K562 (cell line): ENCODE results near the gene PPIL1. TPM values are rescaled to one million over a fixed set of nuclear protein-coding genes. Genes with fewer than 3 reads are reported as not detected.
A peak's percentile ranks its signal among the peaks of the same experiment; 100 is the strongest.

Source experiments
- ATAC-seq: fragments of 200-7000 bp; cut with Tn5 transposase; 3 replicates; pipeline ENCODE4 v1.9.1; 2020; ENCODE audit warnings: moderate library complexity
- BruUV-seq: library from RNA; stranded (reverse); fragments of 400-500 nt; replicated peaks from 2 replicates; lab custom pipeline; 2021; lab: Mats Ljungman, UMichigan
- CTCF ChIA-PET: fragments of 300-600 bp; formaldehyde crosslinking; extraction: SDS; loops from one replicate; lab custom pipeline; 2021; ENCODE audit warnings: low intra/inter-chr PET ratio; lab: Yijun Ruan, JAX
- POLR2A ChIA-PET: fragments of 300-600, 350-650 bp; sonication (Branson Sonifier 250); formaldehyde crosslinking; extraction: SDS; loops from one replicate; lab custom pipeline; 2021; ENCODE audit warnings: antibody characterized with exemption, inconsistent platforms; lab: Yijun Ruan, JAX
- DNase-seq, 4 experiments: peaks; one replicate each; pipeline versions ENCODE4 v3.0.0 to v3.0.0-alpha.2; 2011 to 2018; ENCODE audit warnings: low spot score in 3 of 4, mixed read lengths in 3 of 4; ENCODE audit errors: extremely low read depth in 1 of 4
- FAIRE-seq: peaks from 2 replicates; lab custom pipeline; 2011; peaks lifted over from hg19 to GRCh38; lab: Jason Lieb, UNC
- H2AFZ ChIP-seq: 2 replicates; pipeline ENCODE4 v1.6.0; 2011; ENCODE audit warnings: low read depth, low read length, control low read depth, inconsistent platforms
- H3K27ac ChIP-seq: fragments of 200-600 bp; 3 replicates; pipeline ENCODE4 v1.8.0; 2011; ENCODE audit warnings: low read depth, mild to moderate bottlenecking, control low read depth, inconsistent platforms, low read length, moderate library complexity, mixed read lengths; ENCODE audit errors: extremely low read depth
- H3K27me3 ChIP-seq, 2 experiments: fragments of 300-600 bp in 1 of 2; 2 replicates in 1 of 2; 3 replicates in 1 of 2; pipeline versions ENCODE4 v1.6.0 to v1.8.0; 2011; ENCODE audit warnings: inconsistent platforms in 2 of 2, low read length in 2 of 2, mild to moderate bottlenecking in 1 of 2, mixed read lengths in 1 of 2, moderate library complexity in 1 of 2; ENCODE audit not compliant: control insufficient read depth in 2 of 2, insufficient read depth in 2 of 2
- H3K36me3 ChIP-seq: fragments of 300-600 bp; 3 replicates; pipeline ENCODE4 v1.8.0; 2011; ENCODE audit warnings: mild to moderate bottlenecking, low read length, inconsistent platforms; ENCODE audit not compliant: control insufficient read depth, insufficient read depth
- H3K4me1 ChIP-seq, 2 experiments: fragments of 200-600 bp in 1 of 2; replicated peaks in 1 of 2; 2 replicates in 1 of 2; 3 replicates in 1 of 2; pipeline versions ENCODE4 v1.5.1 to v1.8.0; 2011; ENCODE audit warnings: inconsistent platforms in 2 of 2, low read length in 2 of 2, mild to moderate bottlenecking in 1 of 2, mixed read lengths in 1 of 2, moderate library complexity in 1 of 2; ENCODE audit not compliant: control insufficient read depth in 2 of 2, insufficient read depth in 2 of 2
- H3K4me2 ChIP-seq: 2 replicates; pipeline ENCODE4 v1.6.1; 2011; ENCODE audit warnings: low read length, control low read depth, inconsistent platforms, mixed read lengths; ENCODE audit not compliant: insufficient read depth
- H3K4me3 ChIP-seq: fragments of 200-600 bp; sonication (generic), shearing (Covaris generic); 2 replicates; pipeline ENCODE4 v1.5.1; 2016; ENCODE audit warnings: control low read depth, inconsistent platforms
- H3K79me2 ChIP-seq: fragments of 200-600 bp; 3 replicates; pipeline ENCODE4 v1.8.0; 2011; ENCODE audit warnings: low read length, inconsistent platforms; ENCODE audit not compliant: control insufficient read depth, insufficient read depth
- H3K9ac ChIP-seq, 2 experiments: 2 replicates each; pipeline versions ENCODE4 v1.6.0 to v1.6.1; 2011; ENCODE audit warnings: low read depth in 2 of 2, low read length in 2 of 2, control low read depth in 1 of 2, inconsistent platforms in 1 of 2, mild to moderate bottlenecking in 1 of 2, mixed read lengths in 1 of 2; ENCODE audit not compliant: insufficient read depth in 1 of 2
- H3K9me1 ChIP-seq: one replicate; pipeline ENCODE4 v1.6.0; 2011; ENCODE audit warnings: inconsistent platforms, mild to moderate bottlenecking, low read length, moderate library complexity; ENCODE audit not compliant: control insufficient read depth, insufficient read depth
- H3K9me3 ChIP-seq: replicated peaks from 2 replicates; pipeline ENCODE4 v1.5.1; 2011; ENCODE audit warnings: low read depth, low read length, inconsistent platforms; ENCODE audit not compliant: control insufficient read depth, insufficient read depth
- H4K20me1 ChIP-seq: replicated peaks from 2 replicates; pipeline ENCODE4 v1.6.1; 2011; ENCODE audit warnings: low read length, inconsistent platforms, mixed read lengths; ENCODE audit not compliant: control insufficient read depth, insufficient read depth
- FOXP4 ChIP-seq: sonication (generic); formaldehyde crosslinking; IDR thresholded peaks from 2 replicates; pipeline ENCODE4 v1.8.0; 2022; ENCODE audit warnings: mild to moderate bottlenecking, missing genetic modification reagents, borderline replicate concordance
- GABPB2 ChIP-seq: fragments of 250-450 bp; sonication (Bioruptor Pico); conservative IDR thresholded peaks from 2 replicates; pipeline ENCODE4 v1.5.1; 2021; ENCODE audit warnings: mild to moderate bottlenecking
- GTF2B ChIP-seq: IDR thresholded peaks from 2 replicates; pipeline ENCODE4 v1.6.1; 2011; ENCODE audit not compliant: insufficient read length; ENCODE audit errors: extremely low read depth
- HSF4 ChIP-seq: fragments of 250-450 bp; sonication (Bioruptor Pico); IDR thresholded peaks from 2 replicates; pipeline ENCODE4 v2.1.2; 2022; ENCODE audit warnings: mild to moderate bottlenecking, moderate library complexity, borderline replicate concordance
- L3MBTL2 ChIP-seq: fragments of 450-650 bp; IDR thresholded peaks from 2 replicates; pipeline ENCODE4 v1.6.1; 2016; ENCODE audit warnings: mild to moderate bottlenecking, moderate library complexity
- MITF ChIP-seq: IDR thresholded peaks from 2 replicates; pipeline ENCODE4 v1.6.1; 2014; ENCODE audit warnings: antibody characterized with exemption
- MLLT1 ChIP-seq, 2 experiments: fragments of 450-650 bp; IDR thresholded peaks; 2 replicates each; pipeline ENCODE4 v1.6.1; 2016
- POLR2G ChIP-seq: fragments of 200-400 bp; formaldehyde crosslinking; IDR thresholded peaks from 2 replicates; pipeline ENCODE4 v1.6.1; 2017; ENCODE audit warnings: low read depth, mild to moderate bottlenecking, antibody characterized with exemption, low read length, moderate library complexity
- RHOXF2B ChIP-seq: fragments of 250-450 bp; sonication (Bioruptor Pico); conservative IDR thresholded peaks from 2 replicates; pipeline ENCODE4 v1.5.1; 2021
- ZBTB43 ChIP-seq: sonication (generic); formaldehyde crosslinking; IDR thresholded peaks from 2 replicates; pipeline ENCODE4 v1.8.0; 2023; ENCODE audit warnings: mild to moderate bottlenecking, missing genetic modification reagents
- ZNF311 ChIP-seq: fragments of 250-450 bp; sonication (Bioruptor Pico); IDR thresholded peaks from 2 replicates; pipeline ENCODE4 v1.4.0; 2020; ENCODE audit warnings: mild to moderate bottlenecking, moderate library complexity
- ZNF324 ChIP-seq: fragments of 250-450 bp; sonication (Bioruptor Pico); IDR thresholded peaks from 2 replicates; pipeline ENCODE4 v1.4.0; 2020; ENCODE audit warnings: mild to moderate bottlenecking
- ZSCAN32 ChIP-seq: fragments of 450-650 bp; formaldehyde crosslinking; IDR thresholded peaks from 2 replicates; pipeline ENCODE4 v1.4.0; 2020; ENCODE audit warnings: mild to moderate bottlenecking, moderate library complexity
- WGBS: fragments of 100-300 bp; shearing (Covaris generic); methylation state at CpG from one replicate; pipeline ENCODE4 v1.1.6; 2016; ENCODE audit warnings: low coverage, mixed read lengths; ENCODE audit not compliant: insufficient coverage; ENCODE audit errors: missing lambda C conversion rate; 5-methylcytosine and 5-hydroxymethylcytosine counted together
- in situ Hi-C: fragments of 300-500 bp; cut with MboI; formaldehyde crosslinking; loops from 4 replicates; pipeline ENCODE4 v1.15.0; 2018; ENCODE audit warnings: inconsistent platforms, mixed read lengths
- intact Hi-C: fragments of 100-400 bp; cut with micrococcal nuclease; formaldehyde crosslinking; loops from 2 replicates; pipeline ENCODE4 v1.14.2; 2022
- polyA plus RNA-seq, 8 experiments: library from polyadenylated mRNA; depleted of rRNA in 4 of 8; stranded (reverse) in 5 of 8; unstranded in 3 of 8; fragments of >200 nt; fragmentation: Nextera tagmentation in 2 of 8; fragmentation: Illumina TruSeq in 1 of 8; extraction: Ambion mirVana in 2 of 8; extraction: Trizol in 1 of 8; gene quantifications; 2 replicates each; pipeline versions ENCODE4 v1.2.1 to v1.2.3, GENCODE V29; 2011 to 2014; ENCODE audit warnings: inconsistent platforms in 1 of 8, missing spikeins in 1 of 8
- total RNA-seq, 7 experiments: library from RNA; depleted of rRNA in 6 of 7; stranded (reverse); fragments of >200 nt in 6 of 7; fragmentation: Illumina TruSeq in 2 of 7; extraction: Trizol in 2 of 7; gene quantifications; 2 replicates each; pipeline versions ENCODE4 v1.2.1 to v1.2.3, GENCODE V29; 2011 to 2021; ENCODE audit warnings: low replicate concordance in 1 of 7

The PPIL1 gene
- total and polyA plus RNA-seq, 9 of the 15 experiments (the other 6 are each of a cell fraction or from before 2014, with no cell fraction given): 65.8 to 205 (median 130) TPM

- TF ChIP-seq FOXP4 (no peak), MITF (no peak), ZNF311 (CRISPR knock-in tag) (peak; percentile 90), ZSCAN32 (CRISPR knock-in tag) (no peak), ZBTB43 (CRISPR knock-in tag) (no peak)
These were observed 10.0 kb upstream of the PPIL1 start (continued) for GRCh38 chr6:36884610-36885009.

GRCh38 chr6:36875250-36875633 lies 639 bp upstream of the PPIL1 start:
- Histone ChIP-seq H3K4me2 (peak overlapping the region; percentile 99), H2AFZ (peak overlapping the region; percentile 100), H3K4me3 (peak overlapping the region; percentile 76), H3K79me2 (peaks cover 45% of the 10 kb centered on the region), H3K4me1 (peaks cover 0 to 31% of the 10 kb centered on the region in 2 experiments; a peak in 2 of 5 replicates), H3K27ac (peak overlapping the region; percentile 100), H3K27me3 (no peaks in the 10 kb centered on the region), H3K9me3 (no peaks in the 10 kb centered on the region), H3K9ac (peak overlapping the region; percentile 3 to 100; a peak in 3 of 4 replicates), H3K9me1 (no peaks in the 10 kb centered on the region), H4K20me1 (no peaks in the 10 kb centered on the region), H3K36me3 (peaks cover 32% of the 10 kb centered on the region)
- ATAC-seq (no peak), DNase-seq (peak in 2 of 4 experiments; percentile 32 to 37), FAIRE-seq (peak; percentile 6)
- in situ Hi-C loops: no loop called here
- CTCF ChIA-PET: no interaction called here
- WGBS: 39% methylated on average over 6 of the region's 6 CpGs
- POLR2A ChIA-PET: interaction anchor here (0.6 to 7.8 kb wide), 28 partner anchors 8 to 1903 kb away, joined by 3 to 80 read pairs (median 4); partner anchors contain the start of genes C6orf89 and PI16
- intact Hi-C loops: no loop called here
- TSS peak; percentile 90 for BruUV-seq
- TF ChIP-seq GTF2B (no peak), ZNF324 (CRISPR knock-in tag) (no peak), HSF4 (CRISPR knock-in tag) (no peak), L3MBTL2 (no peak), POLR2G (no peak), GABPB2 (CRISPR knock-in tag) (no peak), RHOXF2B (CRISPR knock-in tag) (no peak), MLLT1 (IDR thresholded peaks at IDR 0.05) (peak in 1 of 2 experiments; percentile 49; a peak in 2 of 4 replicates)
